ENCODE measurements around the gene AATF. TPM values are rescaled to one million over a fixed set of nuclear protein-coding genes. Genes with fewer than 3 reads are reported as not detected.

AATF gene
- total RNA-seq, 1 donor from 2014 or later, result 48.0 TPM

DNA sequence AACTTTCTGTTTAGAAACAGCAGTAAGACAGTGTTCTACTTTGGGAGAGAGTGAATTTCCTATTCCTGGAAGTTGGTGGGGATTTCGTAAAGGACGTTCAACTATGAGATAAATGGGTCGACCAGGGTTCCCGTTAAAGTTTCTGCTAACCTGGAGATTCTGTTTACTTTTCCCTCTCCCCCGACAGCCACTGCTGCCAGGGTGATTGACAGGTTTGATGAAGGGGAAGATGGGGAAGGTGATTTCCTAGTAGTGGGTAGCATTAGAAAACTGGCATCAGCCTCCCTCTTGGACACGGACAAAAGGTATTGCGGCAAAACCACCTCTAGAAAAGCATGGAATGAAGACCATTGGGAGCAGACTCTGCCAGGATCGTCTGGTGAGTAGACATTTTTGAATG is 1.3 kb downstream of the AATF start:
- H3K4me3 Mint-ChIP-seq, result peak overlapping the region; percentile 98
- peaks cover 27% of the 10 kb centered on the region for H3K4me1 Mint-ChIP-seq (ENCODE audit: unreplicated experiment)
- H3K36me3 Mint-ChIP-seq, result peaks cover 32% of the 10 kb centered on the region
- peaks cover 36% of the 10 kb centered on the region for H3K27me3 Mint-ChIP-seq
- no peaks in the 10 kb centered on the region for H3K9me3 Mint-ChIP-seq
- peak overlapping the region; percentile 86 for H3K27ac Mint-ChIP-seq
- no peak for DNase-seq (ENCODE audit: extremely low spot score, unreplicated experiment)
- TF ChIP-seq, protein P1, sequence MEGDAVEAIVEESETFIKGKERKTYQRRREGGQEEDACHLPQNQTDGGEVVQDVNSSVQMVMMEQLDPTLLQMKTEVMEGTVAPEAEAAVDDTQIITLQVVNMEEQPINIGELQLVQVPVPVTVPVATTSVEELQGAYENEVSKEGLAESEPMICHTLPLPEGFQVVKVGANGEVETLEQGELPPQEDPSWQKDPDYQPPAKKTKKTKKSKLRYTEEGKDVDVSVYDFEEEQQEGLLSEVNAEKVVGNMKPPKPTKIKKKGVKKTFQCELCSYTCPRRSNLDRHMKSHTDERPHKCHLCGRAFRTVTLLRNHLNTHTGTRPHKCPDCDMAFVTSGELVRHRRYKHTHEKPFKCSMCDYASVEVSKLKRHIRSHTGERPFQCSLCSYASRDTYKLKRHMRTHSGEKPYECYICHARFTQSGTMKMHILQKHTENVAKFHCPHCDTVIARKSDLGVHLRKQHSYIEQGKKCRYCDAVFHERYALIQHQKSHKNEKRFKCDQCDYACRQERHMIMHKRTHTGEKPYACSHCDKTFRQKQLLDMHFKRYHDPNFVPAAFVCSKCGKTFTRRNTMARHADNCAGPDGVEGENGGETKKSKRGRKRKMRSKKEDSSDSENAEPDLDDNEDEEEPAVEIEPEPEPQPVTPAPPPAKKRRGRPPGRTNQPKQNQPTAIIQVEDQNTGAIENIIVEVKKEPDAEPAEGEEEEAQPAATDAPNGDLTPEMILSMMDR (conservative IDR thresholded peaks at IDR 0.05), result no peak

DNA sequence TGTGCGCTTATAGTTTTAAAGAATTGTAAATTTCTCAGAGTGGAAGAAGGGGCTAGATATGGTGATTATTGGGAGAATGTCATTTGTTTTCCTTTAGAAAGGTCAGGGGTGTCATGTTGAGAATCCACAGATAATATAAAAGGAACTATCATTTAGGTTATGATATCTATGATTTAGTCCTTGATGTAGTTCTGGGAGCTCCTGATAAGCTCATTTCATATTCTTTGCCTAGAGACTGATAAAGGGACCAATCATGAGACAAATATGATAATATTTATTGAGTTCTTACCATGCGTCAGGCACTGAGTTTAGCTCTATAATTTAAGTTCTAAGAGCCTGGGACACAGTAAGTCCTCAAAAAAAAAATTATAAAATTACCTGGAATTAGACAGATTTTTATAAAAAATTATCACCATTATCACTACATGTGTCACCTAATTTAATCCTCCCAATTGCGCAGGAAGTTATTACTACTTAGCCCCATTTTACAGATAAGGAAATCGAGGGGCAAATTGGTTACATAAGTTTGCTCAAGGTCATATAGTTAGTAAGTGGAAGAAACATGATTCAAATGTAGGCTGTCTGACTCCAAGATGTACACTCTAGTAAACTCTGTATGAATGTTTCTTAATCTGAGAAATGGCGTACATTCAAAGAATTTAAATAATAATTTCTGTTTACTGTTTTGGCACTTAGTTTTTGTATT is 2.5 kb downstream of the AATF start:
- DNase-seq (ENCODE audit: extremely low spot score, unreplicated experiment), result no peak
- Mint-ChIP-seq H3K4me1 (ENCODE audit: unreplicated experiment) (peaks cover 27% of the 10 kb centered on the region), H3K36me3 (peaks cover 40% of the 10 kb centered on the region), H3K4me3 (peak overlapping the region; percentile 69), H3K27ac (no peak overlapping the region), H3K9me3 (no peaks in the 10 kb centered on the region), H3K27me3 (peaks cover 25% of the 10 kb centered on the region)
- TF ChIP-seq, protein P1 (conservative IDR thresholded peaks at IDR 0.05), result no peak

- peaks cover 23% of the 10 kb centered on the region for H3K4me1 Mint-ChIP-seq (ENCODE audit: unreplicated experiment)
Observed at GRCh38 chr17:36971508-36971907, 22.8 kb downstream of the AATF start.

DNA sequence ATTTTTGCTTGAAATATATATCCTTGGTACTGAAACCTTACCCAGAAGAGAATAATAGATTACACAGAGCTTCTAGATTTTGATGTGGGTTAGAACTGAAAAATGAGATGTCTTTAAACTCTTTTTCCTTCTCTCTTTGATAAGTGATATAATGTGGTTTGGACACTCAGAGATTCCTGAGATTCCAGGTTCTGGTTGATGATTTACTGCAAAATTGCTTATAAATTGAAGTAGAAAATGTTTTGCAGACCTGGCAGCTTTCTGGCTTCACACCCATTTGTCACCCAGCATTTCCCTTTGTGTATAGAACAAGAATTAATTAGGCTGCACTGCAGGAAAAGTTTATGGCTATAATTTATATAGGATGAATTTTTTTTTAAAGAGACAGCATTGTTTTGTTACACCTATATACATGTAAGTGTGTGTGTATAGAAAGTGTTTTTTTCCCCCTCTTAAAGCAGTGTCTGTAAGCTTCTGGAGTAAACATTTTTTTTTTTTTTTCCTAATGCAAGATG is 23.5 kb downstream of the AATF start:
- Mint-ChIP-seq H3K4me3 (peak overlapping the region; percentile 18), H3K27ac (no peak overlapping the region), H3K9me3 (peaks cover 6% of the 10 kb centered on the region), H3K27me3 (no peaks in the 10 kb centered on the region), H3K36me3 (peaks cover 24% of the 10 kb centered on the region), H3K4me1 (ENCODE audit: unreplicated experiment) (peaks cover 23% of the 10 kb centered on the region)
- TF ChIP-seq, protein P1 (conservative IDR thresholded peaks at IDR 0.05), result no peak
- DNase-seq (ENCODE audit: extremely low spot score, unreplicated experiment), result no peak

More at GRCh38 chr17:36971508-36971907, 22.8 kb downstream of the AATF start:
- H3K4me3 Mint-ChIP-seq, result no peak overlapping the region
- H3K27me3 Mint-ChIP-seq, result no peaks in the 10 kb centered on the region
- no peak for DNase-seq (ENCODE audit: extremely low spot score, unreplicated experiment)
- peaks cover 24% of the 10 kb centered on the region for H3K36me3 Mint-ChIP-seq
- peaks cover 6% of the 10 kb centered on the region for H3K9me3 Mint-ChIP-seq
- TF ChIP-seq, protein P1 (conservative IDR thresholded peaks at IDR 0.05), result no peak
- H3K27ac Mint-ChIP-seq, result no peak overlapping the region

DNA sequence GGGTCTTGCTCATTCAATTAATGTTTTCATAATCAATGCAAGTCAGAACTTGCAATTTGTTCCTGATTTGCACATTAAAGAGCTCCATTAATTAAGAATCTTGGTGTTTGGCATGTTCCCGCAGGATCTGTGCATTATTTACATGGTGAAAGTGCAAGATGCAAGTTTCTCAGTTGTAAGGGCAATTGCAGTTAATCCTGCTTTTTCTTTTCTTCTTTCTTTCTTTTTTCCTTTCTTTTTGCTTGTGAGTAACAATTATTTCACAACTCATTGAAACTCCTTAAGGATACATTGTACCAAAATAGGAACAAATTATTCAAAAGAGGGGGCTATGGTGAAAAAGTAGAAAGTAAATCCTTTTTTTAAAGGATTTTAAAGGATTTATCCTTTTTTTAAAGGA is 24.2 kb downstream of the AATF start:
- no peak overlapping the region for H3K4me3 Mint-ChIP-seq
- no peaks in the 10 kb centered on the region for H3K27me3 Mint-ChIP-seq
- peaks cover 24% of the 10 kb centered on the region for H3K4me1 Mint-ChIP-seq (ENCODE audit: unreplicated experiment)
- H3K9me3 Mint-ChIP-seq, result peaks cover 6% of the 10 kb centered on the region
- TF ChIP-seq, protein P1 (conservative IDR thresholded peaks at IDR 0.05), result no peak
- H3K27ac Mint-ChIP-seq, result no peak overlapping the region
- peaks cover 19% of the 10 kb centered on the region for H3K36me3 Mint-ChIP-seq
- DNase-seq (ENCODE audit: extremely low spot score, unreplicated experiment), result no peak
